GM10248 (cell line): Measurements from ENCODE around the gene KCNE1.

Source experiments
- CTCF ChIA-PET: fragments of 300-600 bp; sonication (Branson Sonifier 250); formaldehyde crosslinking; extraction: SDS; loops from one replicate; lab custom pipeline; 2021; ENCODE audit warnings: antibody characterized with exemption; lab: Yijun Ruan, JAX
- POLR2A ChIA-PET: fragments of 350-650 bp; sonication (Branson Sonifier 250); formaldehyde crosslinking; extraction: SDS; loops from one replicate; lab custom pipeline; 2020; ENCODE audit warnings: antibody characterized with exemption; lab: Yijun Ruan, JAX
- DNase-seq: peaks from one replicate; pipeline ENCODE4 v3.0.0; 2012; ENCODE audit errors: extremely low spot score
- TF ChIP-seq, protein P1 (sequence below): IDR thresholded peaks from 2 replicates; pipeline ENCODE4 v1.5.1; 2012; ENCODE audit warnings: mild to moderate bottlenecking, low read depth; ENCODE audit errors: extremely low read depth, missing control alignments, control extremely low read depth

Gene KCNE1

DNA sequence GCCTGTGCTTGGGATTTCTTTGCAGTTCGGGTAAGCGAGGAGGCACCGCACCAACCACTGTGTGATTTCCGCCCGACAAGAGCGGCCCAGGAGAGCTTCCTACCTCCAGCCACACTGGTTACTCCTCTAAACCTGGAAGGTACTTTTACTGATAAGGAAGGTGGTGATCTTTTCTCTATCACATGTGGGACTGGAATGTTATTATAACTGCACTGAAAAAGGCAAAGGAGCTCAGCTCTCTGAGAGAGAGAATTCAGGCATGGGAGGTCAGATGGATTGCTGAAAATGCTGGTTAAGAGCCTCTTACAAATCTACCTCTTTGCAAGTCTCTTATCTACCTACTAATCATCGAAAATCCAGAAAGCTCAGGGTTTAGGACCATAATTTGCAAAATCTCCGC is 7.7 kb upstream of the KCNE1 start:
- TF ChIP-seq, protein P1, sequence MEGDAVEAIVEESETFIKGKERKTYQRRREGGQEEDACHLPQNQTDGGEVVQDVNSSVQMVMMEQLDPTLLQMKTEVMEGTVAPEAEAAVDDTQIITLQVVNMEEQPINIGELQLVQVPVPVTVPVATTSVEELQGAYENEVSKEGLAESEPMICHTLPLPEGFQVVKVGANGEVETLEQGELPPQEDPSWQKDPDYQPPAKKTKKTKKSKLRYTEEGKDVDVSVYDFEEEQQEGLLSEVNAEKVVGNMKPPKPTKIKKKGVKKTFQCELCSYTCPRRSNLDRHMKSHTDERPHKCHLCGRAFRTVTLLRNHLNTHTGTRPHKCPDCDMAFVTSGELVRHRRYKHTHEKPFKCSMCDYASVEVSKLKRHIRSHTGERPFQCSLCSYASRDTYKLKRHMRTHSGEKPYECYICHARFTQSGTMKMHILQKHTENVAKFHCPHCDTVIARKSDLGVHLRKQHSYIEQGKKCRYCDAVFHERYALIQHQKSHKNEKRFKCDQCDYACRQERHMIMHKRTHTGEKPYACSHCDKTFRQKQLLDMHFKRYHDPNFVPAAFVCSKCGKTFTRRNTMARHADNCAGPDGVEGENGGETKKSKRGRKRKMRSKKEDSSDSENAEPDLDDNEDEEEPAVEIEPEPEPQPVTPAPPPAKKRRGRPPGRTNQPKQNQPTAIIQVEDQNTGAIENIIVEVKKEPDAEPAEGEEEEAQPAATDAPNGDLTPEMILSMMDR: no peak
- ChIA-PET POLR2A (no interaction called here), CTCF (interaction anchor here (1.2 to 5.1 kb wide), 3 partner anchors 9 to 111 kb away, joined by 3 to 33 read pairs (median 3); no protein-coding TSS in a partner anchor)
- no peak for DNase-seq

DNA sequence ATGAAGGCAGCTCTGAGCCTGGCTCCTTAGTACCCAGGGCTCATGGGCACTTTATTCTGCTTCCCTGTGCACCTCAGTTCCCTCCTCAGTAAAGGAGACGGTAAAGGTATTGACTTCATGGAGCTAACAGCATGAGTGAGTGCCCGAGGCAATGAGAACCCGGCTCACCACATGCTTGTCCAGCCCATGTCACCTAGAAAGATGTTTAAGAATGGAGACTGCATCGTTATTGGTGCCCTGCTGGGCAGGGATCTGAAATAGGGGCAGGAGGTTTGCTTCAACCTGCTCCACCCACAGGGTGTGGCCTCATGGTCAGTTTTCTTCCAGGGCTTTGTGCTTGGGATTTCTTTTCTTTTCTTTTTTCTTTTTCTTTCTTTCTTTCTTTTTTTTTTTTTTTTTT is 7.0 kb upstream of the KCNE1 start:
- TF ChIP-seq, protein P1: no peak
- DNase-seq: no peak
- ChIA-PET POLR2A (no interaction called here), CTCF (interaction anchor here (0.5 to 5.1 kb wide), 6 partner anchors 8 to 112 kb away, joined by 3 to 33 read pairs (median 4); no protein-coding TSS in a partner anchor)

DNA sequence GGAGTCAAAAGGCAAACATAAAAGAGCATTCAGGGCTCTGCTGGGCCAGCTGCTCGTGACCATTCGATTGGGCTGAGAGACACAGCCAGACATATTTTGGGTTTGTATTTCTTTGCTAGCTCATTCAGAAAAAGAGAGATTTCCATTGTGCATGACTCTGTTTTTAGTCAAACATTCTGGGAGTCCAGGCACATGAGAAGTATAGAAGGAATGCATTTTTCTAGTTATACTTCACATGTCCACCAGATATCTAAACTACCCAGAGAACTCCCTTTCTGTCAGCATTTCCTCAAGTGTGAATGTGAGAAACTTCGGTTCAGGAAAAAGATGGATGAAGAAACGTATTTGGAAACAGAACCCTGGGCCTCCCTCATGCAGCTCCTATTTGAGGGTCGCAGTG is 6.3 kb upstream of the KCNE1 start:
- ChIA-PET CTCF (interaction anchor here (0.5 to 2.2 kb wide), 6 partner anchors 8 to 64 kb away, joined by 4 to 10 read pairs (median 5); no protein-coding TSS in a partner anchor), POLR2A (no interaction called here)
- no peak for DNase-seq
- TF ChIP-seq, protein P1: no peak

DNA sequence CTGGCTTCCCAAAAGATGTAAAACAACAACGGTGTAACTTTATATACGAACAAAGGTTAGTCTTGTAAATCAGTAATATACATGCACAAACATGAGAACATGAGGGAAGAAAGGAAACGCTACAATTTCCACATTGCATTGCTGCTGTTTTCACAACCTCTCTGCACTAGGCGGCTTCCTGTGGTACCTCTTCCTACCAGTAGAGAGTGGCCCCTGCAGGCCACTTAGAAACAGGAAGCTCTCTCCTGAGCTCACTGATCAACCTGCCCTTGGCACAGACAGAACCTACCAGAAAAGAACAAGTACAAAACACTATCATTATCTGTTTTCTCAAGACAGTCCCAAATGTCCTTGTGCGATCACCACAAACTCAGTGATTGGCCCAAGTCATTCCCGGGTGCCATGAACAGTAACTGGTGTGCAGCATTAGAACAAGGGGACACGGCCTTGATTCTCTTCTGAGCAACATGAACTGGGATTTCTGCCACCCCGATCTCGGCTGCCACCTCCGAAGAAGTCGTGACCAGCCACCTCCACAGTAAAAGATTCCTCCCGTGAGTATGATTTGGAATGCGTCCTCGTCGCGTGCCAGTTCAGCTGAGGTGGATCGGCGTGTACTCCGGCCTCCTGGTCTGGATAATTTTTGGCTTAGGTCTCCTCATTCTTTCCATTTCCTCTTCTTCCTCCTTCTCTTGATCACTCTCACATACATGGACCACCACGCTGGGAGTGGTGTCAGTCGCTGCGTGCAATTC is 5.7 kb upstream of the KCNE1 start:
- ChIA-PET POLR2A (no interaction called here), CTCF (interaction anchor here (0.7 to 2.2 kb wide), 10 partner anchors 8 to 109 kb away, joined by 3 to 10 read pairs (median 4); no protein-coding TSS in a partner anchor)
- TF ChIP-seq, protein P1: peak; percentile 19
- no peak for DNase-seq

DNA sequence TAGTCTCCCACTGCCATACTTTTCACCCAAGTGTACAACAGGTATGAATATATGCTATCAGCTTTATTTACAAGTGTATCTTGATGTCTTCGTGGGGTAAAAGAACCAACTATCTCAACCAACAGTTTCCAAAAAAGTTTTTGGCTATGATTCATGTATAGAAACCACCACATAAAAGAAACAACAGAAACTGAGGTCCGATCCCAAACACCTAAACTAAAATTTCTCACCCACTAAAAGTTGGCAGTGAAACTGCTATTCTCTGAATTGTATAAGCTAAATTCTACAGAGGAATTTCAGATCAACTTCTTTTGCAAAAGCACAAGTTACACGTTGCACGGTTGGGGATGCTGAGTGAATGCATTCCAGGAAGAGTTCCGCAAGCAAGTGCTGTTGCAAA is 5.0 kb upstream of the KCNE1 start:
- no peak for DNase-seq
- TF ChIP-seq, protein P1: no peak
- ChIA-PET CTCF (interaction anchor here (1.0 to 2.2 kb wide), 7 partner anchors 9 to 109 kb away, joined by 3 to 10 read pairs (median 4); no protein-coding TSS in a partner anchor), POLR2A (no interaction called here)

DNA sequence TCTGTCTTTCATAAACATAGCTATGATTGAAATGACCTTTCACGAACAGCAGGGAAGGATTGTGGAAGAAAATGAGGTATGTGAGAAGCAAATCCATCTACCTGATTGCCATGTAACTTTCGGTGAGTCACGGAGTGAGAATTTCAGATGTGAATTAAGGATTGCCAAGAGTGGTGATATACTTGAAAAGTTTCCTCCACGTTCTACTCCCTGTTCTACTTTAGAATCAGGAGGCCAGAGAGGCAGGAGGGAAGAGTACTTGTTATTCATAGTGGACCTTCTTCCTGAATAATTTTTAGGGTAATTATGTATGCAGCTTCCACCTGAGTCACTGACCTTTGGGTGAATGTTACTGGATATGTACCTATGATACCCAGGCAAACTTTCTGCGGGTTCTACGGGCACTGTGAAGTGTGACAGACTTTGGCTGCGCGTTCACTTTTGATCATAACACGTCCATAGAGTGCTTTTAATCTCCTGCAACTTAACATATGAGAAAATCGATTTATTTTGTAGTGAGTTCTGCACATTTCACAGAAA is 2.6 kb upstream of the KCNE1 start:
- TF ChIP-seq, protein P1: no peak
- POLR2A ChIA-PET: no interaction called here
- DNase-seq: no peak
- CTCF ChIA-PET: interaction anchor here (1.4 to 2.0 kb wide), 4 partner anchors 11 to 88 kb away, joined by 4 to 11 read pairs (median 6); no protein-coding TSS in a partner anchor
